Measurements from ENCODE around the gene MYL10.

DNA sequence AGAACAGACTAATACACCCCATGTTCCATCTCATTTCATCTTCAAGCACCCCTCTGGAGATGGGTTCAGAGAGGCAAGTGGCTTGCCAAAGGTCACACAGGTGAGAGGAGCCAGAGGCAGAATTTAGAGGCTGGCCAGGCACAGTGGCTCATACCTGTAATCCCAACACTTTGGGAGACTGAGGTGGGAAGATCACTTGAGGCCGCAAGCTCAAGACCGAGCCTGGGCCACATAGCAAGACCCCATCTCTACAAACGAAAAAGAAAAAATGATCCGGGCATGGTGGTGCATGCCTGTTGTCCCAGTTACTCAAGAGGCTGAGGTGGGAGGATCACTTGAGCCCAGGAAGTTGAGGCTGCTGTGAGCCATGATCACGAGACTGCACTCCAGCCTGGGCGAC is 34.7 kb upstream of the MYL10 start:
- TF ChIP-seq POLR2A (IDR thresholded peaks at IDR 0.05) = no peak
- TF ChIP-seq, protein P1, sequence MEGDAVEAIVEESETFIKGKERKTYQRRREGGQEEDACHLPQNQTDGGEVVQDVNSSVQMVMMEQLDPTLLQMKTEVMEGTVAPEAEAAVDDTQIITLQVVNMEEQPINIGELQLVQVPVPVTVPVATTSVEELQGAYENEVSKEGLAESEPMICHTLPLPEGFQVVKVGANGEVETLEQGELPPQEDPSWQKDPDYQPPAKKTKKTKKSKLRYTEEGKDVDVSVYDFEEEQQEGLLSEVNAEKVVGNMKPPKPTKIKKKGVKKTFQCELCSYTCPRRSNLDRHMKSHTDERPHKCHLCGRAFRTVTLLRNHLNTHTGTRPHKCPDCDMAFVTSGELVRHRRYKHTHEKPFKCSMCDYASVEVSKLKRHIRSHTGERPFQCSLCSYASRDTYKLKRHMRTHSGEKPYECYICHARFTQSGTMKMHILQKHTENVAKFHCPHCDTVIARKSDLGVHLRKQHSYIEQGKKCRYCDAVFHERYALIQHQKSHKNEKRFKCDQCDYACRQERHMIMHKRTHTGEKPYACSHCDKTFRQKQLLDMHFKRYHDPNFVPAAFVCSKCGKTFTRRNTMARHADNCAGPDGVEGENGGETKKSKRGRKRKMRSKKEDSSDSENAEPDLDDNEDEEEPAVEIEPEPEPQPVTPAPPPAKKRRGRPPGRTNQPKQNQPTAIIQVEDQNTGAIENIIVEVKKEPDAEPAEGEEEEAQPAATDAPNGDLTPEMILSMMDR (IDR thresholded peaks at IDR 0.05) = no peak

All from lower leg skin (tissue), 3 donors.